DLD1 (cell line): ENCODE results near the gene FAM171A1.
"Not testable (repeated sequence)": the region's sequence is repeated elsewhere in the genome, so short reads cannot be mapped to it uniquely, and the experiment has no call there.

Experiments used
- in situ Hi-C: cut with HindIII; loops from 2 replicates; pipeline ENCODE4 v1.10.0; 2017; ENCODE audit warnings: low sequenced_read_pairs

The FAM171A1 gene

GRCh38 chr10:15220445-15220844 is 150.6 kb downstream of the FAM171A1 start:
- in situ Hi-C loops = no loop called here

GRCh38 chr10:15216700-15217099 is 154.4 kb downstream of the FAM171A1 start:
- in situ Hi-C loops = no loop called here

- in situ Hi-C loops = no loop called here
Observed at GRCh38 chr10:15214237-15214636, 156.9 kb downstream of the FAM171A1 start.

GRCh38 chr10:15213461-15213861 is 157.6 kb downstream of the FAM171A1 start:
- in situ Hi-C loops = no loop called here

GRCh38 chr10:15211464-15211979 is 159.6 kb downstream of the FAM171A1 start:
- in situ Hi-C loops = no loop called here

- in situ Hi-C loops = no loop called here
Observed at GRCh38 chr10:15210521-15210920, 160.6 kb downstream of the FAM171A1 start.

GRCh38 chr10:15209827-15210509 is 161.1 kb downstream of the FAM171A1 start:
- in situ Hi-C loops = no loop called here

GRCh38 chr10:15208221-15208620 is 162.9 kb downstream of the FAM171A1 start:
- in situ Hi-C loops = no loop called here

- in situ Hi-C loops = not testable (repeated sequence)
Observed at GRCh38 chr10:15207410-15207809, 163.7 kb downstream of the FAM171A1 start.

- in situ Hi-C loops = no loop called here
Observed at GRCh38 chr10:15202639-15203038, 168.4 kb downstream of the FAM171A1 start.

GRCh38 chr10:15202301-15202621 is 168.8 kb downstream of the FAM171A1 start:
- in situ Hi-C loops = not testable (repeated sequence)

GRCh38 chr10:15201589-15202300 is 169.3 kb downstream of the FAM171A1 start:
- in situ Hi-C loops = no loop called here

GRCh38 chr10:15200626-15201025 is 170.5 kb downstream of the FAM171A1 start:
- in situ Hi-C loops = no loop called here

- in situ Hi-C loops = no loop called here
Observed at GRCh38 chr10:15197911-15198310, 173.2 kb downstream of the FAM171A1 start.

- in situ Hi-C loops = no loop called here
Observed at GRCh38 chr10:15197276-15197675, 173.8 kb downstream of the FAM171A1 start.

GRCh38 chr10:15196021-15196834 is 174.9 kb downstream of the FAM171A1 start:
- in situ Hi-C loops = no loop called here

GRCh38 chr10:15189133-15189885 is 181.8 kb downstream of the FAM171A1 start:
- in situ Hi-C loops = no loop called here

GRCh38 chr10:15188603-15189002 is 182.5 kb downstream of the FAM171A1 start:
- in situ Hi-C loops = no loop called here

GRCh38 chr10:15183689-15184481 is 187.2 kb downstream of the FAM171A1 start:
- in situ Hi-C loops = no loop called here
